H7 (cell line): ENCODE measurements around the gene ANO1. TPM values are rescaled to one million over a fixed set of nuclear protein-coding genes. Genes with fewer than 3 reads are reported as not detected.
A peak's percentile ranks its signal among the peaks of the same experiment; 100 is the strongest.

ENCODE experiments used
- DNase-seq: peaks from one replicate; pipeline ENCODE4 v3.0.0; 2012
- H3K27me3 ChIP-seq: 2 replicates; pipeline ENCODE4 v1.6.0; 2011; ENCODE audit warnings: mild to moderate bottlenecking, low read length; ENCODE audit not compliant: control insufficient read depth, insufficient read depth
- H3K36me3 ChIP-seq: replicated peaks from 2 replicates; pipeline ENCODE4 v1.5.1; 2011; ENCODE audit warnings: low read length; ENCODE audit not compliant: control insufficient read depth, insufficient read depth
- H3K4me3 ChIP-seq: 2 replicates; pipeline ENCODE4 v1.5.1; 2011; ENCODE audit warnings: low read depth, mild to moderate bottlenecking, control low read depth, low read length, moderate library complexity; ENCODE audit not compliant: insufficient read depth
- total RNA-seq: library from RNA; depleted of rRNA; stranded (reverse); fragments of >200 nt; shearing (Covaris generic); gene quantifications from 2 replicates; pipeline ENCODE4 v1.2.3, GENCODE V29; 2014

Gene ANO1
- total RNA-seq, 1 experiment from 2014 or later = 1.1 TPM

DNA sequence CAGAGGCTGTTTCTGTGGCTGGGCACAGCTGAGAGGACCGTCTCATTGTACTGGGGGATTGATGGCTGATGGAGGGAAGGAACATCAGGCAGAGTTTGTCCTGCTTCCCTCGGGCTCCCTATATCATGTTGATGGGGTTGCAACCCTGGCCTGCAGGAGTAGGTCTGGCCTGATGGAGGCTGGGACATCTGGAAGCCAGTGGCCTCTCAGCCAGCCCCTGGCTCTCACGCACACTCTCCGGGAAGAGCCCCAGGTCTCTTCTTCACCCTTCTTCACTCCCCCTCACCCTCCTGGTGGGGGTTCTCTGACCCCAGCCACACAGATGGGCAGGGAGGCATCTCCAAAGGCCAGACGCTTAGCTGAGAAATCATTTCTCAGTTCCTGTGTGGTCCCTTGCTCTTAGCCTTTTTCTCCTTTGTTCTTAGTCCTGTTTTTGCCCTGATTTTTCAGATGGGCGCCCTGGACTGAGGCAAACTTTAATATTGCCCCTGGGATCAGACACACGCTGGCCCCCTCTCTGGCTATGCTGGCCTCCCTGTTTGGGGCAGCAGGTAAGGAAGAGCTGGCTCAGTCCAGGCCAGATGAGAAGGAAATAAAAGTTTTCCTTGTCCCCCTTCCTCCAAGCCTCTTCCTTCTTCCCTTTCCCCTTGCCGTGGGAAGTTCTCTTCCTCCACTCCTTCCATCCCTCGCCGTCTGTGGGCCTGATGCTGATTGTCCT lies 13.9 kb upstream of the ANO1 start:
- no peak overlapping the region for H3K4me3 ChIP-seq
- H3K36me3 ChIP-seq = no peaks in the 10 kb centered on the region
- no peaks in the 10 kb centered on the region for H3K27me3 ChIP-seq
- DNase-seq = no peak

DNA sequence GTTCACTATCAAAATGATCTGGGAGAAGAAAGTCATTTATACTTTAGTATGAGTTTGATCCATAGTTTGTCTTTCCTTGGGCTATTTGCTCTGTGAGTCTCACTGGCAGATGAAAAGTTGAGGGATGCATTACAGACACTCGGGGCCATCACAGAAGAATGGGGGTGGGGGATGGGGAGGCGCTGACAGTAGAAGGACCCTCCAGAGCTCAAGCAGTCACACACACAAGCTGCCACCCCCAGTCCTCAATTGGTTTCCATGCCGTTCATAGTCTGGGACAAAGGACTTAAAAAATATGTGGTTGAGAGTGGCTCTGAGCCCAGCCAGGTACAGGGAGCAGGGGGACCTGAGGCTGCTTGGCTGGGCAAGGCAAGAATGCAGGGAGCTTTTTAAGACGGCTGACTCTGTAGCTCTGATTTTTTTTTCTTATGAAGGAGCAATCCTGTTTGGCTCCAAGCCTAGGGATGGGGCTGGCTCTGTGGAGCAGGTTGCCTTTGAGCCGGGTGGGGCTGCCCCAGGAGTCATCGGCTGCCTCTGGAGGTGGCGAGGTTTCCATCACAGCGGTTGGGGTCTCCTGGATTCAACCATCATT lies 13.3 kb upstream of the ANO1 start:
- peak; percentile 26 for DNase-seq
- no peak overlapping the region for H3K4me3 ChIP-seq
- no peaks in the 10 kb centered on the region for H3K27me3 ChIP-seq
- no peaks in the 10 kb centered on the region for H3K36me3 ChIP-seq

DNA sequence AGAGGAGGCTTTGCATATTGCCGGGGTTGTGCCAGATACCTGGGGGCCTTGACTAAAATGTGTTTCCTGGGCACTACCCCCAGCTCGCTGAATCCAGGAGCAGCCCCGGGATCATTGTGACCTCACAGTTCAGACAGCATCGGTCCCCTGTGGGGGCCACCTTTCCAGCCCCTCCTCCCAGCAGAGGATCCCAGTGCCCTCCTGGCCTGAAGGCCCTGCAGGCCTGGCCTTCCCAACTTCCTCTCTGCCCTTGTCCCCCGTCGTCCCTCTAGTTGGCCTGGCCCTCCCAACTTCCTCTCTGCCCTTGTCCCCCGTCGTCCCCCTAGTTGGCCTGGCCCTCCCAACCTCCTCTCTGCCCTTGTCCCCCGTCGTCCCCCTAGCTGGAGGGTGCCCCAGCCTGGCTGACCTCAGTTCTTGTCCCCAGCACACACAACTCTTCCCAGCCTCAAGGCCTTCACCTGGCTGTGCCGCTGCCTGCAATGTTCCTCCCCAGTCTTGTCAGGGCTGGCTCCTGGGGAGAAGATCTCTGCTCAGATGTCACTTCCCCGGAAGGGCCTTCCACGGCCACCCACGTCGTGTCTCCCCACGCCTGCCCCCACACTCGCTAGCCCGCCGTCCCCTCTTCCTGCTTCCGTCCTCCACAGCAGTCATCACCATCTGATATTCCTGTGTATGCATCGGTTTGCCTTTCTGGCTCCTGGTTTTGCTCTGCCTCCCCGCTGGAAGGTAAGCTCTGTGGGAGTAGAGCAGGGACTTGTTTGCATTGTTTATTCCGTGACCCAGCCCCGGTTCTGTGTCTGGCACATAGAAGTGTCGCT lies 12.6 kb upstream of the ANO1 start:
- peak; percentile 37 for DNase-seq
- H3K27me3 ChIP-seq = no peaks in the 10 kb centered on the region
- H3K4me3 ChIP-seq = no peak overlapping the region
- no peaks in the 10 kb centered on the region for H3K36me3 ChIP-seq

DNA sequence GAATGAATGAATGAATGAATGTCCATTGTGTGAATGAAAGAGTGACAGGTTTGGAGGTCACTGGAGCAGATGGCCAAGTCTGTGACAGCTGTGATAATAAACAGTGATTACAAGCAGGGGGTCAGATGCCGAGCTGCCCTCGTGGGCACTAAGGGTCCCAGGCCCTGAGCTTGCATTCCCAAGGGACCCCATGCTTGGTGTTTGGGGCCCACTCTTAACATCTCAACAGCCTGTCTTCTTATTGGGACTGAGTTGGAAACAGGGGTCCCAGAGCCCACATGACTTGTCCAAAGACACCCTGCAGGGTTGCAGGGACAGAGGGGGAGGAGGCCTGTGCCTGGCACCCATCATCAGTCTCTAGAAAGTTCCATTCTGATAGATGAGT lies 12.0 kb upstream of the ANO1 start:
- no peak for DNase-seq
- H3K27me3 ChIP-seq = peaks cover 2% of the 10 kb centered on the region; the same call in 1 of the 2 replicates
- no peaks in the 10 kb centered on the region for H3K36me3 ChIP-seq
- H3K4me3 ChIP-seq = no peak overlapping the region

DNA sequence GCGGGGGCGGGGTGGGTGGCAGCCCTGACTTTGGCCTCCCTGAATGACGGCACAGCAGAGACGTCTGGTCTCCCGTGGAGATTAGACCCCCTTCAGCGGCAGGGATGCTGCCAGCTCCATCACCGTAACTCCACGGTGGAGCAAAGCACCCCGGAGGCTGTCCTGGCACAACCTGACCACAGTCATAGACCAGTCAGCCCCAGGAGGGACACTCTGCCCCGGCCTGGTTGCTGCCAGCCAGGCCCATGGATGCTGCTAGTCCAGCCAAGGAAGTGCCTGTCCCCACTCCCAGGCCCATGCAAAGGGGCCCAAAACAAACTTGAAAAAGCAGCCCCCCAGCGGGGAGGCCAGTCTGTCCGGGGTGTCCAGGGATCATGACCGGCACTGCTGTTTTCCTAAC lies 11.5 kb upstream of the ANO1 start:
- Histone ChIP-seq H3K36me3 (no peaks in the 10 kb centered on the region), H3K27me3 (peaks cover 2% of the 10 kb centered on the region; the same call in 1 of the 2 replicates), H3K4me3 (no peak overlapping the region)
- peak; percentile 39 for DNase-seq

DNA sequence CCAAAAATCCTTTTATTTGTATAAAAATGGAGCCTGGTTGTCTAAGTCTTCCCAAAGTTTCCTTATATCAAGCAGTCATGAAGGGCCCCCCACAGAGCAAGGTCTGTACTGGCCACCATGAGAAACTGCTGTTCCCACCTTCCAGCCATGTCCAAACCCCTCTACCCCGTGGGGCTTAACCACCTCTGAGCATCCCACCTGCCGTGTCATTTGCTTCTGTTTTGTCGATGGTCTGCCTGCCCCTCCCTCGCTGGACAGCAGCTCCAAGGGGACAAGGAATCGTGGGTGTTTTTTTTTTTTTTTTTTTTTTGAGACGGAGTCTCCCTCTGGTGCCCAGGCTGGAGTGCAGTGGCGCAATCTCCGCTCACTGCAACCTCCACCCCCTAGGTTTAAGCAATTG lies 11.1 kb upstream of the ANO1 start:
- H3K4me3 ChIP-seq = no peak overlapping the region
- DNase-seq = peak; percentile 37
- peaks cover 2% of the 10 kb centered on the region; the same call in 1 of the 2 replicates for H3K27me3 ChIP-seq

DNA sequence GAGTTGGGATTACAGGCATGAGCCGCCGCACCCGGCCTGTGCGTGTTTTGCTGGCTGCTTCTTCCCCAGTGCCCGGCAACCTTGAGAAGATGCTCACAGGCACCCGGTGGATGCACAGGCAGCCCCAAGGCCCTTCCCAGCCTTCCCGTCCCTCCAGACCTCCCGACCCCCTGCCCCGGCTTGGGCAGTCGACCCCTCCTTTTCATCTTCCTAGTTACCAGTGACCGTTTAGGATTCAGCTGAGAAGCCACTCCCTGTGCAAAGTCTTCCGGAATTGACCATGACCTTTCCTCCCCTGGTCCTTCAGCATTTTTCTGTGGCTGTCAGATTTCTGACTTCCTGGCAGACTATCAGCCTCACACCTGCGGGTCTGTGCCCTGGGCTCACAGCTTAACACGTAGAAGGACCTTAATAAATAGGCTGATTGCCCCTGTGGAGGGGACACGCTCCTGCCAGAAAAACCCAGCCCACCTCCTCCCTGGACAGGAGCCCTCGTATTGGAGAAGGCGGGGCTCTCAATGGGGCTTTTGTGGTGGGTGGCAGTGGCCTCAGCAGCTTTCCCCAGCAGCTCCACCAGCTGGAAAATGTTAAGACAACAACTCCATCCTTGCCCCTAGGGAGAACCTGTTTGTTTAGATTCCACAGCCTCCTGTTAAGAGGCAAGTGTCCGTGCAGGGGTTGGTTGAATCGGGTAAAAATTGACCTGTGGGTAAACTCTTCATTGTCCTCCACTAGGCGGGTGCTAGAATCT lies 10.4 kb upstream of the ANO1 start:
- H3K27me3 ChIP-seq = peaks cover 2% of the 10 kb centered on the region; the same call in 1 of the 2 replicates
- no peak overlapping the region for H3K4me3 ChIP-seq
- DNase-seq = peak; percentile 79
- H3K36me3 ChIP-seq = no peaks in the 10 kb centered on the region

More for the DNA sequence above, 11.1 kb upstream of the ANO1 start:
- H3K36me3 ChIP-seq = no peaks in the 10 kb centered on the region

DNA sequence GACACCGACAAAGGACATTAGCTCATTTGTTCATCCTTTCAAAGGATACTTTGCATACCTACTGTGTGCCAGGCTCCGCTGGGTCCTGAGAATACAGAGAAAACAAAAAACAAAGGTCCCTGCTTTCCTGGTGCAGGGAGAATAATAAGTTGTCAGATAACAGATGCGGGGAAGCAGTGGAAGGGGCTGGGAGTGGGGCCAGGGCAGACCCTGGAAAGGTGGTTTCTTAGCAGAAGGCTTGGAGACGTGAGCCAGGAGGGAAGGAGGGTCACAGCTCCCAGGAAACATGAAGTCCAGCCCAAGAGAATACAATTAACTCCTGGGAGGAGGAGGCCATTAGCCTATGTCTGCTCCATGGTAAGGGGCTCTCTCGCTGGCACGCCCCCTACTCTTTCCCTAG lies 9.8 kb upstream of the ANO1 start:
- Histone ChIP-seq H3K36me3 (no peaks in the 10 kb centered on the region), H3K4me3 (no peak overlapping the region), H3K27me3 (peaks cover 2% of the 10 kb centered on the region; the same call in 1 of the 2 replicates)
- no peak for DNase-seq

DNA sequence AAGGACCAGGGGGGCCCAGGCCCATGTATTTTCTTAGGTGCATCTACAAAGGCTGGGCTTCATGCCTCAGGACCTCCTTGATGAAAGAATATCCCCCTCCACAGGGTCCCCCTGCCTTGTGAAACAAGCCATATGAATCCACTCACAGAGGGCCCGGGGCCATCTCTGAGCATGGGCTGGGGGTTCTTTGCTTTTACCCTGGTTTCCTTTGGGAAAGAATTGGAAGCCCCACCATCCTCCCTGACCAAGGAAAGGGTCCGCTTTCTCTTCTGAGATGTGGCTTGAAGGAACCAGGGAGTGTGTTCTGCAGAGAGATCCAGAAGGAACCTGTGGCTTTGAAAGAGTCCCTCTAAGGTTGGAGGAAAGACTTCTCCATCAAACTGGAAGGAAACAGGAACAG lies 9.2 kb upstream of the ANO1 start:
- Histone ChIP-seq H3K36me3 (no peaks in the 10 kb centered on the region), H3K4me3 (no peak overlapping the region), H3K27me3 (peaks cover 4% of the 10 kb centered on the region)
- DNase-seq = no peak

DNA sequence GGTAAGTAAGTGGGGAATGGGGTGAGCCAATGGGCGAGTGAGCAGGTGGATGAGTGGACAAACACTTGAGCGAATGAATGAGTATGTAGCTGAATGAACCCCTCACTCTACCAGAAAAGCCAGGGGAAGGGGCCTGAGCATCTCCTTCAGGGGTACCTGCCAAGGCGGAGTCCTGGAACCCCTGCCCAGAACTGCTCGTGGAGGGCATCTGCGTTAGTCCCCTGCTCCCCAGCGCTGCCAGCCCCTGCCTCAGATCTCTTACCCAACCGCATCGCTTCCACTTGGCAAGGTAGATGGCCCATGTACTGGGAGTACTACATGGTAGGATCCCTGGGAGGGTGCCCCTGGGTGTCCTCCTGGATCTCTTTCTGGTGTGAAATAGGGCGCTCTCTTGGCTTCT lies 7.4 kb upstream of the ANO1 start:
- peaks cover 15% of the 10 kb centered on the region for H3K27me3 ChIP-seq
- DNase-seq = no peak

DNA sequence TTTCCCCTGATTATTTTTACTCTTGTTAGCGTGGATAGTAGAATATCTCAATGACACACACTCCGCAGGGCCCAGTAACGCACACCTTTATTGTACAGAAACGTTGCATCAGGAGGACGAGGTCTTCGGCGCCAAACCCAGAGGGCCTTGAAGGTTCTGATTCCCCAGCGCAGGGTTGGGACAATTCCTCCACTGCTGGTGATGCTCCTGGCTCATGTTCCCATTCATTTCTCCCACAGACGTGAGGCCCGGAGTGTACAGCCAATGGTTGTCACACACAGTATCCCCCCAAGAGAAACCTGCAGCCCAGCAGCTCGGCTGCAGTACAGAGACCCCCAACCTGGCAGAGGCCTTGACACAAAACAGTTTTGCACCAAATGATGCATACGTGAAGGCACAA lies 6.1 kb upstream of the ANO1 start:
- Histone ChIP-seq H3K4me3 (no peak overlapping the region), H3K27me3 (peaks cover 23% of the 10 kb centered on the region)
- DNase-seq = no peak

More for the DNA sequence above, 7.4 kb upstream of the ANO1 start:
- Histone ChIP-seq H3K4me3 (no peak overlapping the region), H3K36me3 (no peaks in the 10 kb centered on the region)

DNA sequence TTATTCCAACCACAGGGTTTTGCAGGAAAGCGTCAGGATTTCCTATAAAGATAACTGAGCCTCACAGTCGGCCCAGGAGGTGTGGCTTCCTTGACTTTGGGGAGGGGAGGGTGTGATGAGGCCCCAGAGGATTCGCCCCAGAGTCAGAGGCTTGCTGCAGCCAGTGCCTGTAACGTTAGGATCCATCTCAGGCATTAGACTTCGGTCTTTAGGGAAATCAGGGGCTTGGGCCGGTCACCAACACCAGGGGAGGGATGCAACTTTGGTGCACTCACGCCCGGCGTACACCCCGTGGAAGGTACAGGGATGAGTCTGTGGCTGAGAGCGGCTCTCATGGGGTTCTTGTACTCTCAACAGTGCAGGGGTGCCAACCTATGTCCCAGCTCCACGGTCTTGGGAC lies 5.7 kb upstream of the ANO1 start:
- no peaks in the 10 kb centered on the region for H3K36me3 ChIP-seq
- no peak overlapping the region for H3K4me3 ChIP-seq
- DNase-seq = peak; percentile 79
- peaks cover 28% of the 10 kb centered on the region for H3K27me3 ChIP-seq

More for the DNA sequence above, 6.1 kb upstream of the ANO1 start:
- H3K36me3 ChIP-seq = no peaks in the 10 kb centered on the region

DNA sequence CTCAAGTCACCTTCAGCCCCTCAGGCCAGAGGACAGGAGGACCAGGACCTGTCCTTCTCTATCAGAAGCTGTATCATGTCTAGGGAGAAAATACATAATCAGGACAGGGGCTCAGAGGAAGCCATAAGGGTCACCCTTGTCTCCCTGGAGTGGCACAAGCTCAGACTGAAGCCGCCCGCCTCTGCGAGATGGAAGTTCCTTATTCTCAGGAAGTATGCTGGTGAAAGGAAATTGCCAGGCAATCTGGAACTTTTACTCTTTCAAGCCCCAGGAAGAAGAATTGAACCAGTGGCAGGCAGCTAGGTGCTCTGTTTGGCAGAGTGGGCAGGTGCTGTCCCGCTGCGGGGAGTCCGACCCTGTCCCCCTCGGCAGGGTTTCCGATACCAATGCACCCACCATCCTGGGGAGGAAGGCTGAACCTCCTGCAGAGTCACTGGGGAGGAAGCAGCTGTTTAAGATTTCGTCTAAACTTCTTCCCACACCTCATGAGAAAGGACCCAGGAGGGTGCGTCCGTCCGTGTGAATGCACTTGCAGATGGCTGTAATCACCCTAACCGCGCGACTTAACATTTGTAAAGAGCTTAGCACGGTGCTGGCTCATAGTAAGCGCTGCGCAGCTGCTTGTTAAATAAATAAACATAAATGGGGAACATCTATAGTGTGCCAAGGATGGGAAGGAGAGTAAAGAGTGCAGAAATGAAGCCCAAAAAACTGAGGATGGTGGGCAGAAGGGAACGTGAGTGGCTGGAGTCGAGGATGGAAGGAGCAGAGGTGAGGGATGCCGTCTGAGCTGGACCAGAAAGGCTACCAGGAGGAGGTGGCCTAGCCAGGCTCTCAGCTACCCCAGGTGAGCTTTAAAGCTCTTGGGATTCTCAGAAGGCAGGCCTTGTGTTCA lies 5.0 kb upstream of the ANO1 start:
- H3K27me3 ChIP-seq = peaks cover 35% of the 10 kb centered on the region
- H3K4me3 ChIP-seq = no peak overlapping the region
- peak; percentile 81 for DNase-seq
- no peaks in the 10 kb centered on the region for H3K36me3 ChIP-seq
